ENCODE measurements around the gene RAPGEF1. TPM values are rescaled to one million over a fixed set of nuclear protein-coding genes. Genes with fewer than 3 reads are reported as not detected.
A peak's percentile ranks its signal among the peaks of the same experiment; 100 is the strongest.

RAPGEF1 gene, protein sequence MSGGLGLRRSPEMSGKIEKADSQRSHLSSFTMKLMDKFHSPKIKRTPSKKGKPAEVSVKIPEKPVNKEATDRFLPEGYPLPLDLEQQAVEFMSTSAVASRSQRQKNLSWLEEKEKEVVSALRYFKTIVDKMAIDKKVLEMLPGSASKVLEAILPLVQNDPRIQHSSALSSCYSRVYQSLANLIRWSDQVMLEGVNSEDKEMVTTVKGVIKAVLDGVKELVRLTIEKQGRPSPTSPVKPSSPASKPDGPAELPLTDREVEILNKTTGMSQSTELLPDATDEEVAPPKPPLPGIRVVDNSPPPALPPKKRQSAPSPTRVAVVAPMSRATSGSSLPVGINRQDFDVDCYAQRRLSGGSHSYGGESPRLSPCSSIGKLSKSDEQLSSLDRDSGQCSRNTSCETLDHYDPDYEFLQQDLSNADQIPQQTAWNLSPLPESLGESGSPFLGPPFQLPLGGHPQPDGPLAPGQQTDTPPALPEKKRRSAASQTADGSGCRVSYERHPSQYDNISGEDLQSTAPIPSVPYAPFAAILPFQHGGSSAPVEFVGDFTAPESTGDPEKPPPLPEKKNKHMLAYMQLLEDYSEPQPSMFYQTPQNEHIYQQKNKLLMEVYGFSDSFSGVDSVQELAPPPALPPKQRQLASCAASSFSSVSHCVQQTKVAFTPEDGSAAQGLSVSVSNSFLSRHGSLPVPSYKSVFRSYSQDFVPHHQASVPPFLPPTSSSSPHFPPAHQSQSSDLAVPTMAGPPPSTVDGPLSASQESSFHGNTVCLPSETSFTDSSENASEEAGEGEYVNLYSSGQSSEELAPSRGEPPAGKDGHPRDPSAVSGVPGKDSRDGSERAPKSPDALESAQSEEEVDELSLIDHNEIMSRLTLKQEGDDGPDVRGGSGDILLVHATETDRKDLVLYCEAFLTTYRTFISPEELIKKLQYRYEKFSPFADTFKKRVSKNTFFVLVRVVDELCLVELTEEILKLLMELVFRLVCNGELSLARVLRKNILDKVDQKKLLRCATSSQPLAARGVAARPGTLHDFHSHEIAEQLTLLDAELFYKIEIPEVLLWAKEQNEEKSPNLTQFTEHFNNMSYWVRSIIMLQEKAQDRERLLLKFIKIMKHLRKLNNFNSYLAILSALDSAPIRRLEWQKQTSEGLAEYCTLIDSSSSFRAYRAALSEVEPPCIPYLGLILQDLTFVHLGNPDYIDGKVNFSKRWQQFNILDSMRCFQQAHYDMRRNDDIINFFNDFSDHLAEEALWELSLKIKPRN (N-terminal part only)
- 43.2 TPM for polyA plus RNA-seq (2013, experiment 1 of 2)
- polyA plus RNA-seq (2013, experiment 2 of 2) = 44.5 TPM

DNA sequence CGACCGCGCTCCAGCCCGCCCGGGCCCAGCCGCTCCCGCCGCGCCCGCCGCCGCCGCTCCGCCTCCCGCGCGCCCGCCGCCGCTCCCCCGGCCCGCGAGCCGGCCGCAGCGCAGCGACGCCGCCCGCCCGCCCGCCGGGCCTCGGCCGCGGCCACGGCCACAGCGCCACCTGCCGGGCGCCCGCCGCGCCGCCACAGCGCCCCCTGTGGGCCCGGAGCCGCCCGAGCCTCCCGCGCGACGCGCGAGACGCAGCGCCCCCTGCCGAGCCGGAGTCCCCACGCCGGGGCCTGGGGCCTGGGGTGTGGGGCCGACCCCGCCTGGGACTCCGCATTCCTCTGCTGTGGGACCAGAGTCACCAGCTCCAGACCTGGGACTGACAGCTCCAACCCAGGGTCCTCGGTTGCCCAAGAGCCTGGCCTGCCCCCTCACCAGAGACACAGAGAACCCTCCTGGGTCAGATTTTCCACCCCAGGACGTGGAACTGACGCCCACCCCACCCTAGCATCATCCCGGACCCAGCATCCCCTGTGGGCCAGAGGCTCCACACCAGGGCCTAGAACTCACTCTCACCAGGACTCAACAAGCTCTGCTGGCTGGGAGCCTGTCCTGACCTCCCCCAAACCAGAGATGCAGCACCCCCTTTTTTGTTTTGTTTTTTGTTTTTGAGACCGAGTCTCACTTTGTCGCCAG lies at the start of gene RAPGEF1:
Gene RAPGEF1 (minus strand): TSS at position 118 of the 690 bp plus-strand sequence. CDS start 246 bp downstream, outside the sequence.
- Histone ChIP-seq H4K5ac (ENCODE audit: low read length) (no peak within 1 kb of the TSS), H2BK120ac (ENCODE audit: low read depth, low read length) (peak within 1 kb of the TSS; percentile 31), H3K27ac (ENCODE audit: low read depth, low read length) (peak within 1 kb of the TSS; percentile 58), H3K4me1 (ENCODE audit: control insufficient read depth, low read depth, low read length) (peaks cover 2% of the 10 kb centered on the region), H2BK15ac (replicated peaks; ENCODE audit: low read depth) (no peak within 1 kb of the TSS), H3K23ac (ENCODE audit: low read length) (peak within 1 kb of the TSS; percentile 80), H3K56ac (ENCODE audit: low read length) (peak within 1 kb of the TSS; percentile 89), H3K4me2 (ENCODE audit: low read length) (peak within 1 kb of the TSS; percentile 96), H4K8ac (ENCODE audit: low read depth, low read length) (peak within 1 kb of the TSS; percentile 66), H3K4me3 (ENCODE audit: low read length) (peak within 1 kb of the TSS; percentile 80), H3K18ac (ENCODE audit: low read length) (peak within 1 kb of the TSS; percentile 95), H3K4ac (ENCODE audit: low read depth, low read length) (peak within 1 kb of the TSS; percentile 97), H3K36me3 (ENCODE audit: control insufficient read depth, insufficient read depth, low read length) (no peaks in the 10 kb centered on the region), H3K27me3 (ENCODE audit: insufficient read depth, low read length, poor library complexity) (no peaks in the 10 kb centered on the region), H2BK5ac (ENCODE audit: low read length) (no peak within 1 kb of the TSS), H3K79me2 (ENCODE audit: control insufficient read depth, insufficient read depth, low read length) (peaks cover 34% of the 10 kb centered on the region), H3K79me1 (ENCODE audit: low read length) (peaks cover 8% of the 10 kb centered on the region), H3K9ac (ENCODE audit: low read length) (peak within 1 kb of the TSS; percentile 86), H2AK5ac (ENCODE audit: low read length) (no peak within 1 kb of the TSS)
- DNase-seq = peak; percentile 40
- no CpG with 5 or more reads among the region's 69 CpGs for WGBS (ENCODE audit: extremely low coverage, insufficient coverage, low lambda C conversion rate)

DNA sequence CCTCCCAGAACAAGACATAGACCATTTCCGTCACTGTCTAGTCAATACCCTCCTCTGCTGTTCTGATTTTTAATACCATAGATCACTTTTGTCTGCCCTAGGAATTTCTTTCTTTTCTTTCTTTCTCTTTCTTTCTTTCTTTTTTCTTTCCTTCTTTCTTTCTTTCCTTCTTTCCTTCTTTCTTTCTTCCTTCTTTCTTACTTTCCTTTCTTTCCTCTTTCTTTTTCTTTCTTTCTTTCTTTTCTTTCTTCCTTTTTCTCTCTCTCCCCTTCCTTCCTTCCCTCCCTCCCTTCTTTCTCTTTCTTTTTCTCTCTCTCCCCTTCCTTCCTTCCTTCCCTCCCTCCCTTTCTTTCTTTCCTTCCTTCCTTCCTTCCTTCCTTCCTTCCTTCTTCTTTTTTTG lies 49.0 kb upstream of the RAPGEF1 start:
- H3K4me1 ChIP-seq (ENCODE audit: control insufficient read depth, low read depth, low read length) = no peaks in the 10 kb centered on the region
- no peak overlapping the region for H3K4me3 ChIP-seq (ENCODE audit: low read length)
- no peak overlapping the region for H2BK15ac ChIP-seq (replicated peaks; ENCODE audit: low read depth)
- H3K23ac ChIP-seq (ENCODE audit: low read length) = no peak overlapping the region
- H3K79me1 ChIP-seq (ENCODE audit: low read length) = no peaks in the 10 kb centered on the region
- H3K9ac ChIP-seq (ENCODE audit: low read length) = no peak overlapping the region
- H3K4me2 ChIP-seq (ENCODE audit: low read length) = no peak overlapping the region
- H3K4ac ChIP-seq (ENCODE audit: low read depth, low read length) = no peak overlapping the region
- no peaks in the 10 kb centered on the region for H3K27me3 ChIP-seq (ENCODE audit: insufficient read depth, low read length, poor library complexity)
- DNase-seq = no peak
- H3K56ac ChIP-seq (ENCODE audit: low read length) = no peak overlapping the region
- H3K18ac ChIP-seq (ENCODE audit: low read length) = no peak overlapping the region
- H3K79me2 ChIP-seq (ENCODE audit: control insufficient read depth, insufficient read depth, low read length) = no peaks in the 10 kb centered on the region
- H2BK120ac ChIP-seq (ENCODE audit: low read depth, low read length) = no peak overlapping the region
- H3K27ac ChIP-seq (ENCODE audit: low read depth, low read length) = no peak overlapping the region
- no peak overlapping the region for H4K8ac ChIP-seq (ENCODE audit: low read depth, low read length)
- WGBS (ENCODE audit: extremely low coverage, insufficient coverage, low lambda C conversion rate) = no CpG with 5 or more reads among the region's 1 CpG
- no peak overlapping the region for H2BK5ac ChIP-seq (ENCODE audit: low read length)
- no peak overlapping the region for H4K5ac ChIP-seq (ENCODE audit: low read length)
- H2AK5ac ChIP-seq (ENCODE audit: low read length) = no peak overlapping the region
- no peaks in the 10 kb centered on the region for H3K36me3 ChIP-seq (ENCODE audit: control insufficient read depth, insufficient read depth, low read length)

DNA sequence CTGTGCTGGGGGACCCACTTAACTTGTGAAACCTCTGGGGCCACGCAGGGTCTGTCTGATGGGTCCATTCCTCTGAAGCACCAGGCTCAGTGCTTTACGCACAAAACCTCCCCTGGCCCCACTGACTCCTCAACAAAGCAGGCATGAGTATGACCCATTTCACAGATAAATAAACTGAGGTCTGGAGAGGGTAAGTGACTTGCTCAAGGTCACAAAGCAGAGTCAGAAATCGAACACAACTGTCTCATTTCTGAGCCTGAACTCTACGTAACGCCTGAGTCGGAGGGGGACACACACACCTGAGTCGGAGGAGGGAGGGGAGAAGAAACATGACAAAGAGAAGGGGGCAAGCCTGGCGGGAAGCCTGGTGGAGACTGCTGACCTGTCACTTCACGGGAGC lies 48.0 kb upstream of the RAPGEF1 start:
- WGBS (ENCODE audit: extremely low coverage, insufficient coverage, low lambda C conversion rate) = no CpG with 5 or more reads among the region's 9 CpGs
- Histone ChIP-seq H3K4ac (ENCODE audit: low read depth, low read length) (no peak overlapping the region), H3K23ac (ENCODE audit: low read length) (no peak overlapping the region), H4K8ac (ENCODE audit: low read depth, low read length) (no peak overlapping the region), H3K4me3 (ENCODE audit: low read length) (no peak overlapping the region), H3K18ac (ENCODE audit: low read length) (no peak overlapping the region), H3K36me3 (ENCODE audit: control insufficient read depth, insufficient read depth, low read length) (no peaks in the 10 kb centered on the region), H4K5ac (ENCODE audit: low read length) (no peak overlapping the region), H2BK5ac (ENCODE audit: low read length) (no peak overlapping the region), H3K27ac (ENCODE audit: low read depth, low read length) (no peak overlapping the region), H3K56ac (ENCODE audit: low read length) (no peak overlapping the region), H3K4me1 (ENCODE audit: control insufficient read depth, low read depth, low read length) (no peaks in the 10 kb centered on the region), H2BK120ac (ENCODE audit: low read depth, low read length) (no peak overlapping the region), H2BK15ac (replicated peaks; ENCODE audit: low read depth) (no peak overlapping the region), H3K79me1 (ENCODE audit: low read length) (no peaks in the 10 kb centered on the region), H2AK5ac (ENCODE audit: low read length) (no peak overlapping the region), H3K79me2 (ENCODE audit: control insufficient read depth, insufficient read depth, low read length) (no peaks in the 10 kb centered on the region), H3K4me2 (ENCODE audit: low read length) (no peak overlapping the region), H3K9ac (ENCODE audit: low read length) (no peak overlapping the region), H3K27me3 (ENCODE audit: insufficient read depth, low read length, poor library complexity) (no peaks in the 10 kb centered on the region)
- no peak for DNase-seq

DNA sequence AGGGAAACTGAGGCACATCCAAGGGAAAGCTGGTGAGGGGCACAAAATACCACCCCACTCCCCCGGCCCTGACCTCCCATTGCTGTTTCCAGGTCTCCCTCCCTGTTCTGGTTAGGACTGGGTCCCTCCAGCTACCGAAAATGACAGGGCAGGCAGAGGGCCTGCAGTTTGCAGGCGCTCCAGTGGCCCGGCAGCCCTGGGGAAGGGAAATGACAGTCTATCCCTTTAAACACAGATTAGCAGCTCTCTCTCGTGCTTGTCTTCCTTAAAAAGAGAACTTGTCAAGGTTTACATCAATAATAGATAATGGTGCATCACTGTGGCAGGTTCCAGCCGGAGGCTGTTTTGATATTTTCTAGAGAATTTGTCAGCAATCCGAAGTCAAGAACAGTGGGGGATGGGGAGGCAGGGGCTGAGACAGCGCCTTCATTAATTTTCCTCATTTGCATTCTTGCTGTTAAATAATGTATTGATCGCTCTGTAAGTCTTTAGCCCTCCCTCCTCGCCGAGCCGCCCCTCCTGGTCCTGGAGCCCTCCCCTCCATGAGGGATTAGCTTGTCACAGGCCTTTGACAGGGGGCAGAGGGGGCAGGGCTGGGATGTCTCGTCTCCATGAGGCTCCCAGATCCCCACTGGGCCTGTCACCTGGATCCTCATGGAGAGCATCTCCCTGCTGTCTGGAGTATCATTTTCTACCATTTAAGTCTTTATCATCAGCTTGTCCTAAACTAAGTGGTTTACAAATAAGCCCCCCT lies 45.0 kb upstream of the RAPGEF1 start:
- Histone ChIP-seq H2BK5ac (ENCODE audit: low read length) (no peak overlapping the region), H3K4me3 (ENCODE audit: low read length) (no peak overlapping the region), H3K27ac (ENCODE audit: low read depth, low read length) (no peak overlapping the region), H2BK120ac (ENCODE audit: low read depth, low read length) (no peak overlapping the region), H2BK15ac (replicated peaks; ENCODE audit: low read depth) (no peak overlapping the region), H3K36me3 (ENCODE audit: control insufficient read depth, insufficient read depth, low read length) (no peaks in the 10 kb centered on the region), H3K4me1 (ENCODE audit: control insufficient read depth, low read depth, low read length) (no peaks in the 10 kb centered on the region), H3K79me1 (ENCODE audit: low read length) (no peaks in the 10 kb centered on the region), H4K8ac (ENCODE audit: low read depth, low read length) (no peak overlapping the region), H3K18ac (ENCODE audit: low read length) (no peak overlapping the region), H4K5ac (ENCODE audit: low read length) (no peak overlapping the region), H3K56ac (ENCODE audit: low read length) (no peak overlapping the region), H3K79me2 (ENCODE audit: control insufficient read depth, insufficient read depth, low read length) (no peaks in the 10 kb centered on the region), H3K23ac (ENCODE audit: low read length) (no peak overlapping the region), H3K4me2 (ENCODE audit: low read length) (no peak overlapping the region), H3K9ac (ENCODE audit: low read length) (no peak overlapping the region), H3K27me3 (ENCODE audit: insufficient read depth, low read length, poor library complexity) (no peaks in the 10 kb centered on the region), H3K4ac (ENCODE audit: low read depth, low read length) (no peak overlapping the region), H2AK5ac (ENCODE audit: low read length) (no peak overlapping the region)
- no peak for DNase-seq
- WGBS (ENCODE audit: extremely low coverage, insufficient coverage, low lambda C conversion rate) = no CpG with 5 or more reads among the region's 13 CpGs

DNA sequence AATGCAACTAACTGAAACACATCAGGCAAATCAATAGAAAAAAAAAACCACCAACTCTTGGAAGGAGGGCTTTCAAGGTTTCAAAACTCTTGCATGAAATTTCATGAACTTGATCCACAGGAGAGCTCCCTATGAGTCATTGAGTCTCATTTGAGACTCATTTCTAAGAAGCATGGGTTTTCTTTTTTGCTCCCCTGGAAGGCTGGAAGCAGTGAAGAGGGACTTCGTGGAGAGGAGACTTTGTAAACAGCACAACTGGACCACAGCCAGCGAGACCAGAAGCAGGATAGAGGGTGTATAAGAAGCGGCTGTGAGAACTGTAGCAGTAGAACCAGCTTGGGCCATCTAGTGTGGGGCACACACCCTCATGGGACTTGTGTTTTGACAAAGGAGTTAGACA lies 41.2 kb upstream of the RAPGEF1 start:
- Histone ChIP-seq H3K4me2 (ENCODE audit: low read length) (no peak overlapping the region), H3K18ac (ENCODE audit: low read length) (no peak overlapping the region), H3K9ac (ENCODE audit: low read length) (no peak overlapping the region), H3K27me3 (ENCODE audit: insufficient read depth, low read length, poor library complexity) (no peaks in the 10 kb centered on the region), H3K79me2 (ENCODE audit: control insufficient read depth, insufficient read depth, low read length) (no peaks in the 10 kb centered on the region), H4K5ac (ENCODE audit: low read length) (no peak overlapping the region), H3K4me3 (ENCODE audit: low read length) (no peak overlapping the region), H3K4ac (ENCODE audit: low read depth, low read length) (no peak overlapping the region), H4K8ac (ENCODE audit: low read depth, low read length) (no peak overlapping the region), H3K23ac (ENCODE audit: low read length) (no peak overlapping the region), H2BK15ac (replicated peaks; ENCODE audit: low read depth) (no peak overlapping the region), H3K36me3 (ENCODE audit: control insufficient read depth, insufficient read depth, low read length) (no peaks in the 10 kb centered on the region), H3K4me1 (ENCODE audit: control insufficient read depth, low read depth, low read length) (no peaks in the 10 kb centered on the region), H2BK120ac (ENCODE audit: low read depth, low read length) (no peak overlapping the region), H3K56ac (ENCODE audit: low read length) (no peak overlapping the region), H2AK5ac (ENCODE audit: low read length) (no peak overlapping the region), H3K27ac (ENCODE audit: low read depth, low read length) (no peak overlapping the region), H3K79me1 (ENCODE audit: low read length) (no peaks in the 10 kb centered on the region), H2BK5ac (ENCODE audit: low read length) (no peak overlapping the region)
- WGBS (ENCODE audit: extremely low coverage, insufficient coverage, low lambda C conversion rate) = no CpG with 5 or more reads among the region's 3 CpGs
- DNase-seq = no peak
